GM23338 (cell line): ENCODE results near the gene SERTAD1.

Experiments
- EZH2 ChIP-seq: fragments of 200-600 bp; sonication (generic); IDR thresholded peaks from one replicate; pipeline ENCODE4 v1.8.0; 2017; ENCODE audit warnings: antibody characterized with exemption, mild to moderate bottlenecking, low read depth; ENCODE audit not compliant: unreplicated experiment
- EZH2phosphoT487 ChIP-seq: fragments of 200-600 bp; sonication (generic); IDR thresholded peaks from one replicate; pipeline ENCODE4 v1.8.1; 2018; ENCODE audit warnings: antibody characterized with exemption; ENCODE audit not compliant: unreplicated experiment
- JUNB ChIP-seq: IDR thresholded peaks from one replicate; pipeline ENCODE4 v1.6.1; 2016; ENCODE audit warnings: antibody characterized with exemption; ENCODE audit not compliant: unreplicated experiment
- NANOG ChIP-seq: IDR thresholded peaks from 2 replicates; pipeline ENCODE4 v1.6.1; 2016; ENCODE audit warnings: antibody characterized with exemption, borderline replicate concordance
- POLR2AphosphoS5 ChIP-seq: IDR thresholded peaks from 2 replicates; pipeline ENCODE4 v1.6.1; 2016; ENCODE audit warnings: antibody characterized with exemption, low read depth
- TF ChIP-seq, protein P1 (sequence below), 2 experiments: fragments of 200-600 bp in 1 of 2; sonication (generic) in 1 of 2; conservative IDR thresholded peaks; 2 replicates each; pipeline versions ENCODE4 v1.5.1 to v1.6.1; 2016 to 2017; ENCODE audit warnings: antibody characterized with exemption in 2 of 2, low read depth in 2 of 2, mild to moderate bottlenecking in 2 of 2, moderate library complexity in 1 of 2
- TF ChIP-seq, protein P2 (sequence below): IDR thresholded peaks from one replicate; pipeline ENCODE4 v1.6.1; 2018; ENCODE audit warnings: antibody characterized with exemption; ENCODE audit not compliant: unreplicated experiment

DNA sequence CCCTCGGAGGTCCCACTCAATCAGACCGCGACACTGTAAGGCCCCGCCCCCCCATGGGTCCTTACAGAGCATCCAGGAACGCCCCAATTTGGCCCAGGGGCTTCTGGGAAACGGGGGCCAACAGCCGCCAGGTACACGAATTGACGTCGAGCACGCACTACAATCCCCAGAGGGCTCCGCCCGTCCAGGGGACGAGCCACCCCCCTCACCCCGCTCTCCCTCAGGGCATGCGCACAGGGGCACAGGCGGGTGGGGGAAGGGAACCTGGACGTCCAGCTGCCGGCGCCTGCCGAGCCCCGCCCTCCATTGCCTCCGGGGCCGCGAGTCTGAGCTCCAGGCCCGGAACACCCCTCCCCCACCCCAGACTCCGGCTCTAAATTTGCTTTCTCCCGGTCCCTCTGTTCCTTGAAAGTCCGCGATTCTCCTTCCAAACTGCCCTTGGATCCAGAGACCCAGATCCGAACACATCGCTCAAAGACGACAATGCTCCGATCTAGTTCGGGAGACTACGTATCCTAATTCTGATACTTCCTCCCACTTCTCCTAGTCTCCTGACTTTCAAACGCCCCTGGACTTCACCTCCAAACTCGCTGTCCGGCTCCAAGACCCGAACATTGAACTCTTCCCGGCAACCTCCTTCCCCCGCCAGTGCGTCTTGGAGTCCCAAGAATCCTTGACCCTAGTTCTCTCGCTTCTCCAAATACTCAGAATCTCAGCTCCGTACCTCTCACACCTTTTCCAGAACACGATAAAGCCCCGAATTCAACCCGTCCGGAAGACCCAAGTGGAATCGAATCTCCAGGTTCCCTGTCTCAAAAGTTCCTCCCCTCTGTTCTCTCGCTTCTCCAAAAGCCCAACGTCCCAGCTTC, 17.6 kb upstream of the SERTAD1 start:
- TF ChIP-seq, protein P1, sequence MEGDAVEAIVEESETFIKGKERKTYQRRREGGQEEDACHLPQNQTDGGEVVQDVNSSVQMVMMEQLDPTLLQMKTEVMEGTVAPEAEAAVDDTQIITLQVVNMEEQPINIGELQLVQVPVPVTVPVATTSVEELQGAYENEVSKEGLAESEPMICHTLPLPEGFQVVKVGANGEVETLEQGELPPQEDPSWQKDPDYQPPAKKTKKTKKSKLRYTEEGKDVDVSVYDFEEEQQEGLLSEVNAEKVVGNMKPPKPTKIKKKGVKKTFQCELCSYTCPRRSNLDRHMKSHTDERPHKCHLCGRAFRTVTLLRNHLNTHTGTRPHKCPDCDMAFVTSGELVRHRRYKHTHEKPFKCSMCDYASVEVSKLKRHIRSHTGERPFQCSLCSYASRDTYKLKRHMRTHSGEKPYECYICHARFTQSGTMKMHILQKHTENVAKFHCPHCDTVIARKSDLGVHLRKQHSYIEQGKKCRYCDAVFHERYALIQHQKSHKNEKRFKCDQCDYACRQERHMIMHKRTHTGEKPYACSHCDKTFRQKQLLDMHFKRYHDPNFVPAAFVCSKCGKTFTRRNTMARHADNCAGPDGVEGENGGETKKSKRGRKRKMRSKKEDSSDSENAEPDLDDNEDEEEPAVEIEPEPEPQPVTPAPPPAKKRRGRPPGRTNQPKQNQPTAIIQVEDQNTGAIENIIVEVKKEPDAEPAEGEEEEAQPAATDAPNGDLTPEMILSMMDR (conservative IDR thresholded peaks at IDR 0.05; ENCODE audit: low read depth in 2 of 2), result no peak
- TF ChIP-seq EZH2 (no peak), NANOG (no peak), JUNB (no peak), EZH2phosphoT487 (no peak), POLR2AphosphoS5 (peak; percentile 71)
- TF ChIP-seq, protein P2, sequence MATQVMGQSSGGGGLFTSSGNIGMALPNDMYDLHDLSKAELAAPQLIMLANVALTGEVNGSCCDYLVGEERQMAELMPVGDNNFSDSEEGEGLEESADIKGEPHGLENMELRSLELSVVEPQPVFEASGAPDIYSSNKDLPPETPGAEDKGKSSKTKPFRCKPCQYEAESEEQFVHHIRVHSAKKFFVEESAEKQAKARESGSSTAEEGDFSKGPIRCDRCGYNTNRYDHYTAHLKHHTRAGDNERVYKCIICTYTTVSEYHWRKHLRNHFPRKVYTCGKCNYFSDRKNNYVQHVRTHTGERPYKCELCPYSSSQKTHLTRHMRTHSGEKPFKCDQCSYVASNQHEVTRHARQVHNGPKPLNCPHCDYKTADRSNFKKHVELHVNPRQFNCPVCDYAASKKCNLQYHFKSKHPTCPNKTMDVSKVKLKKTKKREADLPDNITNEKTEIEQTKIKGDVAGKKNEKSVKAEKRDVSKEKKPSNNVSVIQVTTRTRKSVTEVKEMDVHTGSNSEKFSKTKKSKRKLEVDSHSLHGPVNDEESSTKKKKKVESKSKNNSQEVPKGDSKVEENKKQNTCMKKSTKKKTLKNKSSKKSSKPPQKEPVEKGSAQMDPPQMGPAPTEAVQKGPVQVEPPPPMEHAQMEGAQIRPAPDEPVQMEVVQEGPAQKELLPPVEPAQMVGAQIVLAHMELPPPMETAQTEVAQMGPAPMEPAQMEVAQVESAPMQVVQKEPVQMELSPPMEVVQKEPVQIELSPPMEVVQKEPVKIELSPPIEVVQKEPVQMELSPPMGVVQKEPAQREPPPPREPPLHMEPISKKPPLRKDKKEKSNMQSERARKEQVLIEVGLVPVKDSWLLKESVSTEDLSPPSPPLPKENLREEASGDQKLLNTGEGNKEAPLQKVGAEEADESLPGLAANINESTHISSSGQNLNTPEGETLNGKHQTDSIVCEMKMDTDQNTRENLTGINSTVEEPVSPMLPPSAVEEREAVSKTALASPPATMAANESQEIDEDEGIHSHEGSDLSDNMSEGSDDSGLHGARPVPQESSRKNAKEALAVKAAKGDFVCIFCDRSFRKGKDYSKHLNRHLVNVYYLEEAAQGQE, result peak; percentile 7
